Neural cell (in vitro differentiated cells): ENCODE data around the gene MAP4K4.

ENCODE experiments used
- CTCF ChIP-seq: fragments of 450-650 bp; IDR thresholded peaks from 2 replicates; pipeline ENCODE4 v1.5.1; 2014; ENCODE audit warnings: antibody characterized with exemption, mild to moderate bottlenecking, moderate library complexity; ENCODE audit not compliant: poor library complexity, severe bottlenecking
- EP300 ChIP-seq: fragments of 450-650 bp; conservative IDR thresholded peaks from 2 replicates; pipeline ENCODE4 v1.6.1; 2014; ENCODE audit warnings: antibody characterized with exemption, mild to moderate bottlenecking, moderate library complexity; ENCODE audit not compliant: poor library complexity, severe bottlenecking
- EZH2 ChIP-seq: fragments of 200-600, 300-800 bp; shearing (Covaris generic), sonication (generic); IDR thresholded peaks from 2 replicates; pipeline ENCODE4 v1.6.1; 2014; ENCODE audit warnings: antibody characterized with exemption, low read length, borderline replicate concordance, mild to moderate bottlenecking; ENCODE audit not compliant: insufficient read depth, poor library complexity, severe bottlenecking

GRCh38 chr2:101756266-101756665 lies 58.8 kb downstream of the MAP4K4 start:
- TF ChIP-seq CTCF (no peak), EZH2 (no peak), EP300 (no peak)
